ENCODE results near the gene ZNF608.

Gene ZNF608

GRCh38 chr5:124754206-124754927 is 7.9 kb upstream of the ZNF608 start:
- no peak for TF ChIP-seq CTCF (IDR thresholded peaks at IDR 0.05)
- H3K27ac ChIP-seq = no peak overlapping the region
- no peak for DNase-seq (ENCODE audit: low spot score)
- H3K4me3 ChIP-seq = no peak overlapping the region

- no peak overlapping the region for H3K27ac ChIP-seq
- TF ChIP-seq CTCF (IDR thresholded peaks at IDR 0.05) = no peak
- DNase-seq (ENCODE audit: low spot score) = no peak
- H3K4me3 ChIP-seq = no peak overlapping the region
Measured at GRCh38 chr5:124752854-124753720, 6.6 kb upstream of the ZNF608 start.

GRCh38 chr5:124751031-124751430 is 4.6 kb upstream of the ZNF608 start:
- Histone ChIP-seq H3K27ac (no peak overlapping the region), H3K4me3 (no peak overlapping the region)
- no peak for DNase-seq (ENCODE audit: low spot score)
- no peak for TF ChIP-seq CTCF (IDR thresholded peaks at IDR 0.05)

- TF ChIP-seq CTCF (IDR thresholded peaks at IDR 0.05) = no peak
- H3K27ac ChIP-seq = peak overlapping the region; percentile 56 to 72
- peak overlapping the region; percentile 86 for H3K4me3 ChIP-seq
- DNase-seq (ENCODE audit: low spot score) = peak; percentile 76
Measured at GRCh38 chr5:124748687-124749594, 2.5 kb upstream of the ZNF608 start.

- no peak for TF ChIP-seq CTCF (IDR thresholded peaks at IDR 0.05)
- peak overlapping the region; percentile 89 to 90 for H3K27ac ChIP-seq
- peak overlapping the region; percentile 86 for H3K4me3 ChIP-seq
- no peak for DNase-seq (ENCODE audit: low spot score)
Measured at GRCh38 chr5:124747791-124748686, 1.6 kb upstream of the ZNF608 start.

All from coronary artery (tissue), 2 donors.